Measurements from ENCODE around the gene HPSE.

DNA sequence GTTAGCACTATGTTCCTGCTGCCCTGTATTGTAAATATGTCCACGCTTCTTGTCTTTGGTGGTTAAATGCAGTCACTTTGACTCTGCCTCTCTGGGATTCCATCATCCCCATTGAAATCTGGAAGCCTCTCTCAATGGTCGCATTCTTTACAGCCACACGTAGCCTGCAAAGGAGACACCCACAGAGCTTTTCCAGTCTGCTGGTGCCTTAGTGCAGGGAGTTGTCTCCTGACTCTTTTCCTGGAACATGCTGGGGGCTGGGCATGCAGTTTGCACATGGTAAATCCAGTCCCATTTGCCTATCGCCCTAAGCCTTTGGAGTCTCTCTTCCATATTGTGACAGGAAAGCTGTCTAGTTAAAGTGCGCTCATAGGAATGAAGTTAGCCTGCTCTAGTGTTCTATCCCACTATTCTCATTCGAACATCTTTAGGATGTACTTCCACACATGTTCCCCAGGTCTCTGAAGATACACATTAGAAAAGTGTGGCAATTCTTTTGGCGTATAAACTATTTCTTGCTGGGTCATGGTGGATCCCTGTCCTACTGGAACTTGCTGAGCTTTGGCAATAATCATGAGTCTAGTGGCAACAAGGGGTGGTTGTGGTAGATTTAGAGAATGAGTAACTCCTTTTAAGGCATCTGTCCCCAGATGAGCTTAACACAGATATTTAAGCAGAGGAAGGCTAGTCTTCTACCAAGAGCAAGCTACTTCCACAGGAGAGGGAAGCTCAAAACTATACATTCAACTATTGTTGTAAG is 83.8 kb downstream of the HPSE start:
- TF ChIP-seq, protein P1, sequence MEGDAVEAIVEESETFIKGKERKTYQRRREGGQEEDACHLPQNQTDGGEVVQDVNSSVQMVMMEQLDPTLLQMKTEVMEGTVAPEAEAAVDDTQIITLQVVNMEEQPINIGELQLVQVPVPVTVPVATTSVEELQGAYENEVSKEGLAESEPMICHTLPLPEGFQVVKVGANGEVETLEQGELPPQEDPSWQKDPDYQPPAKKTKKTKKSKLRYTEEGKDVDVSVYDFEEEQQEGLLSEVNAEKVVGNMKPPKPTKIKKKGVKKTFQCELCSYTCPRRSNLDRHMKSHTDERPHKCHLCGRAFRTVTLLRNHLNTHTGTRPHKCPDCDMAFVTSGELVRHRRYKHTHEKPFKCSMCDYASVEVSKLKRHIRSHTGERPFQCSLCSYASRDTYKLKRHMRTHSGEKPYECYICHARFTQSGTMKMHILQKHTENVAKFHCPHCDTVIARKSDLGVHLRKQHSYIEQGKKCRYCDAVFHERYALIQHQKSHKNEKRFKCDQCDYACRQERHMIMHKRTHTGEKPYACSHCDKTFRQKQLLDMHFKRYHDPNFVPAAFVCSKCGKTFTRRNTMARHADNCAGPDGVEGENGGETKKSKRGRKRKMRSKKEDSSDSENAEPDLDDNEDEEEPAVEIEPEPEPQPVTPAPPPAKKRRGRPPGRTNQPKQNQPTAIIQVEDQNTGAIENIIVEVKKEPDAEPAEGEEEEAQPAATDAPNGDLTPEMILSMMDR (IDR thresholded peaks at IDR 0.05), result no peak
- no peak for TF ChIP-seq POLR2AphosphoS5 (IDR thresholded peaks at IDR 0.05; ENCODE audit: low read depth, low read length)
- TF ChIP-seq SIN3A (IDR thresholded peaks at IDR 0.05; ENCODE audit: borderline replicate concordance, insufficient read depth, low read depth, low read length), result no peak

Data from Panc1 (cell line).